GM21717 (cell line): ENCODE measurements around the gene GLS.
"Not testable (repeated sequence)": the region's sequence is repeated elsewhere in the genome, so short reads cannot be mapped to it uniquely, and the experiment has no call there.

Experiments
- ATAC-seq: cut with Tn5 transposase; IDR thresholded peaks from one replicate; pipeline ENCODE4 v1.9.1; 2021; ENCODE audit warnings: mild to moderate bottlenecking, moderate library complexity; ENCODE audit not compliant: unreplicated experiment

Gene GLS

DNA sequence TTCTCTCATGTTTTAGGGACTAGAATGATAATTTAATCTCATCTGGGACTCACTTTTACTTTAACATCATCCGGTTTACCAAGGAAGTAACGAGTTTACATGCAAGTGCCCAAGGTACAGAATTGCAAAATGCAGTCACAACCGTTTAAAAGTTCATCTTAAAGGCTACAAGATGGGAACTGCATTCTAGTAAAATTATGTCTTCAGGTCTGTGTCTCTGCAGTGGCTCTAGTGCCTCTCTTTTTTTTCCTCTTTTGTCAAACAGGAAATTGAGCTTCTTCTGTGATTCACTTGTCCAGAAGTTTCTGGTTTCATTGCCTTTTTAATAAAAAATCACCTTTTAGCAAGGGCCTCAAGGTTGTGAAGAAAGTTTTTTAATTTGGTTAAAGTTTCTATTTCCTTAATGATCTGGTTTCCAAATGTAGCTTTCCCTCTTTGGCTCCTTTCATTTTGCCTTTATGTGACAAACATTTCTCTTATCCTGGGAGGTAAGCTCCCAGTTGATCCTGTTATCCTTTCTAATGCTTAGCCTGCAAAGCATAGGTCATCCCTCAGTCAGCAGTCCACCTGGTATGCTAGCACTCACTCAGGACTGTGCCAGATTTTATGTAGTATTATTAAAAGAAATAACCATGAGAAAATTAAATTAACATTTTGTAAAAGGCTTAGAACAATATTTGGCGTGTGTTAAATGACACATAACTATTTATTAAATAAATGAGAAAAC is 2.4 kb downstream of the GLS start:
- no peak for ATAC-seq

DNA sequence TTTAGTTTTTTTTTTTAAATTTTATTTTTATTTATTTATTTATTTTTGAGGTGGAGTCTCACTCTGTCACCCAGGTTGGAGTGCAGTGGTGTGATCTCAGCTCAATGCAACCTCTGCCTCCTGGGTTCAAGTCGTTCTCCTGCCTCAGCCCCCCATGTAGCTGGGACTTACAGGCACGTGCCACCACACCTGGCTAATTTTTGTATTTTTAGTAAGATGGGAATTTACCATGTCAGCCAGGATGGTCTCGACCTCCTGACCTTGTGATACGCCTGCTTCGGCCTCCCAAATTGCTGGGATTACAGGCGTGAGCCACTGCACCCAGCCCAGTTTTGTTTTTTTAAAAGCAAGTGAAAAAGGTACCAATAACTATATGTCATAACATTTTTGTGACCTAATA is 5.2 kb downstream of the GLS start:
- ATAC-seq = not testable (repeated sequence)

DNA sequence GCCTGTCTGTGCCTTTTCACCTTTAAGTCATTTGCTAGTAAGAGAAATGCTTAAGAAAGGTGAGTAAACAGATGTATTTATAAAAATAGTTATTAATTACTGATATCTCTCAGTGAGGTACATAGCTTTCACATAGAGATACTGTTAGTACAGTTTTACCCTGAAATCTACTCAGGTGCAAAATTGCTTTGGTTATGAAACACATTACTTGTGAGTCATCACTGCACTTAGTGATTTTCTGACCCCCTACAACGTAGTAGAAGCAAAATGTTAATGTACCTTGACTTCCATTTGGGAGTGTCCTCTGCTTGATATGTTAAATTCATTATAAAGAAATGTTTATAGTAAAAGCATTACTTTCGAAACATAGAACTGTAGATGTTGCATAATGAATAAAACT is 6.5 kb downstream of the GLS start:
- ATAC-seq = peak; percentile 55

DNA sequence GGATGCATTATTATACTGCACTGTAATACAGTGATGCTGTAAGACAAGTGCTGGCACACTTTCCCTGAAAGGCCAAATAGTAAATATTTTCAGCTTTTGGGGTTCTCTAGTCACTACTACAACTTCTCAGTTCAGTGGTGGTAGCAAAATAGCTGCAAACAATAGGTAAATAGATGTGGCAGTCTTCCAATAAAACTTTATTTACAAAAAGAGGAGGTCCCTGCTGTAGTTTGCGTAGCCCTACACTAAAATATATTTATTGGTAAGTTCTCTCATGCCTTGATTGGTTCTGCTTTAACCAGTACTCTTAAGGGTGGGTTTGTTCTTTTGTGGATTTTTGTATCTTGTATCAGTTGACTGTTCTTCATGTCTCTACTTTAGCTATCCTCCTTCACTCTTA is 7.8 kb downstream of the GLS start:
- ATAC-seq = no peak

DNA sequence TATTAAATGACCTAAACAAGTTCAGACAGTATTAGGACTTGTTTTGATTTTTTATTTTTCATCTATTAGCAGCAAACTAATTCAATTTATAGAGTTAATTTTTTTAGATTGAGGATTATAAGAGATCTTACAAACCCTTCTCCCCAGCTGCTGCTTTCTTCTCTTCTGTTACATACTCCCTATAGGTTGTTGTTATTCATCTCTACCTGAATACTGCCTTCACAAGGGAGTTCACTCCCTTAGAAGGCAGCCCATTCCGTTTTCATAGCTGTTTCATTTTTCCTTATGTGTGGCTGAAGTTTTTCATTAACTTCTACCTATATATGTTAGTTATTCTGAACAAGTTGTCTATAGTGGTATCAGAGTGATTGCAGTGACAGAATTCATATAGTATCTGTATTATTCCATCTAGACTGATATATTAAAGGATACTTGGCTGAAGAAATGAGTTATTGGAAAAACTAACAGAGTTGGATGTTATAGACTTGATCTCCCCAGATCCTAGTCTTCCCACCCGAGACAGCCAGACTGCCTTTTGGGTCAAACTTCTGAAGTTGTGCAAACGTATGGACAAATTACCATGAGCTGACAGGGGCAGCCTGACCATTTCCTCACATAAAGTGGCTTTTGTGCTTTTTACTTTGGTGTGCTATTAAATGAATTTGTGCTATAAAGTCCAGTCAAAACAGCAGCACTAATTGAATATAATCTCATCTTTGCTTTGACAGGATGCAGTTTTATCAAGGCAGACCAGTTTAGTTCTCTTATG is 8.7 kb downstream of the GLS start:
- ATAC-seq = no peak

DNA sequence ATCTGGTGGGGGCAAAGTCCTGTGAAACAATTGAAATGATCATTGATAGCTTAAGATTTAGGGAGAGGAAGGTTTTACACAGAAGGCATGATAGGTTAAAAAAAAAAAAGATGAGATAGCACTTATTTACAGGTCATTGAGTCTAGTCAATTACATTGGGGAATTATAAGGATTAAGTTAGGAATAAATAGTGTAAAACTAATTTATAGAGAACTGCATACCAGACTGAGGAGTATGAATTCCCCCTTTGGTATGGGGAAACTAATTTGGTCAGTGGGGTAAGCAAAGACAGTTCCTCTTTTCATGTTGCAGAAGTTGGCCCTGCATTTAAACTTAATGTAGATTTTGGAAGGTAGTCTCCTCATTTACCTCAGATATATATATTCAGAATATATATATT is 10.8 kb downstream of the GLS start:
- ATAC-seq = peak; percentile 42

DNA sequence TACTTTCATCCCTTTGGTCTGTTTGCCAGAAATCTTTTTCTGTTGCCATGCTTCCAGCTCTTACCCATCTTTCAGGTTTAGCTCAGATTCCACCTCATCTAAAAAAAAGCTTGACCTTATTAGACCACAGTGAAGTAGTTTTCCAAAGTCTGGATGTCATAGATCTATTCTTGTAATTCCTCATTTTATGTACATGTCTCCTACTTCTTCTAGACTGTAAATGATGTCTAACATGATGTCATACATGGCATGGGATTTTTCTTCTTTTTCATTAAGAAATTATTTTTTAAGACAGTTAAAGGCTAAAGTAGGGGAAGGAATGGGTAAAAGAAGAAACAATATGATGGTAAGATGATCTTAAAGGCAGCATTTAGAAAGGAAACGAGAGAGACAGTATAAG is 11.3 kb downstream of the GLS start:
- no peak for ATAC-seq

DNA sequence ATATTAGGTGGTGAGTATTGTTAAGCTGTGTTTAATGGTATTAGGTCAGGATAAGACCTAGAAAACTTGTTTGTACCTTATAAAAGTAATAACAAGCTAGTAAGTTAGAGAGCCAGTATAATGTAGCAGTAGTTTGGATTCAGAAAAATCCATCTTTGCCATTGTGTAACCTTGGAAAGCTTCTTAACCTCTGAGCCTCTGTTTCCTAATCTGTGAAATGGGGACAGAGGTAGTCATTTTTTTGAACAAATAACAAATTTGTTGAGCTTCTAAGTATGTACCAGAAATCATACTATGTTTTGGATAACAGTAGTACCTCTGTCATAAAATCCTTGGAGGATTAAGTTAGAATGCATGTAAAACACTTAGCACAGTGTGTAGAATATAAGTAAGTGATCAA is 12.5 kb downstream of the GLS start:
- no peak for ATAC-seq

DNA sequence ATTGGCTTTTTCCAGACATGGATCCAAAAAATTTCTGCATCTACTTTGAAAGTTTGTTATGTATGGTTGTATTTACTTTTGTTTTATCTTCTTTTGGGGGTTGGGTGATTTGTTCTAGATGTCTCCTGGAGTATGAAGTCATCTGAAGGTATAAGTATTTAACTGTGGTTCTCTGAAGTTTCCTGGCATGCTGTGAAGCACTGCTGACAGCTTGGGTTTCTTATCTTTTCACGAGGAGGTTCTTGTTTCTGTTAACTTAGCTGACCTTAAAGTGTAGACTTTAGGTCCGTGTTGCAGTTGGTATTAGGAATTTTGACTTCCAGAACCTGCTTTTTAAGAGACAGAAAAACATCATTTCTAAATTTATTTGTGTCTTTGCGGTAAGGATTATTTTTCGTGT is 15.9 kb downstream of the GLS start:
- ATAC-seq = no peak

DNA sequence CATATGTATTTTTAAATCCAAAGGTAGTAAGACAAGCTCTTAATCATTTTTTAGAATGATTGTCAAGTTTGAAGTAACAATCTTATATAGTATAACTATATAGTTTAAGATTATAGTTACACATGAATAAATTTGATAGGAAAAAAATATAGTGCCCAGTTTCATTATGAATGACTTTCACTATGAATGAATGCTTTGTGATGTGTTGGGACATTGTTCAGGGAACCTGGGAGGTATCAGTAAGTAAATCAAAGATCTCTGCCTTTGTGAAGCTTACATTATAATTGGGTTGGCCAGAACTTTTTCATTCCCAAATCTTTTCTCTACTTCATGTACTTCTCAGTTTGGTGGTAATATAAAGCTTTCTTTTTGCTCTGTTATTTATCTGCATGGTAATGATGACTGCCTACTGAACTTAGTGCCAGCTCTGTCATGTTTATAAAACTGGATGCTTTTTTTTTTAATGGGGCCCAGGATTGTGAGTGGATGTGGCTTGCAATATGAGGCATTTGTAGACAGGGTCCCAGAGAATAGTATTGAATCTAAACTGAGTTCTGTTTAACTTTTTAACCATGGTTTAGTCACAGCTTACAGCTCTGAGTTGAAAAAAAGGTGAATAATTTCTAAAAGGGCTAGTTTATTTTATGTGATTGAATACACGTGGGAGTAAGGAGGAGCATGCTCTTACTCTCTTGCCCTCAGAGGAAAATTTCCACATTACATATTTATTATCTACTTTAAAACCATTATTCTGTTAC is 23.3 kb downstream of the GLS start:
- no peak for ATAC-seq

DNA sequence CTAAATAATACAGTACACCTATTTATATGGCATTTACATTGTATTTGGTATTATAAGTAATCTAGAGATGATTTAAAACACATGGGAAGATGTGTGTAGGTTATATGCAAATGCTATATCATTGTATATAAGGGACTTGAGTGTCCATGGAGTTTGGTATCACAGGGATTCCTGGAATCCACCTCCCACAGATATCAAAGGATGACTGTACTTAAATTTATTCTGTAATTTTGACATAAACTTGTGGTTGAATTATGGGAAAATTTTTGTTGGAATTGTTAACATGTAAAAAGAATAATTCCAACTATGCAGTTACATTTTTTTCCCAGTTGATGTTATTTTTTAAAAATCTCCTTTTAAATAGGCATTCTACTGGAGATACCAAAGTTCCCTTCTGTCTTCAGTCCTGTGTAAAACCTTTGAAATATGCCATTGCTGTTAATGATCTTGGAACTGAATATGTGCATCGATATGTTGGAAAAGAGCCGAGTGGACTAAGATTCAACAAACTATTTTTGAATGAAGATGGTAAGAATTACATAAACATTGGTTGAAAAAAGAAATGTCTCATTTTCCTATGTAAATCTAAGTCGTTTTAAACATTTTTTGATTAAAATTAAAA is 24.1 kb downstream of the GLS start:
- ATAC-seq = no peak

DNA sequence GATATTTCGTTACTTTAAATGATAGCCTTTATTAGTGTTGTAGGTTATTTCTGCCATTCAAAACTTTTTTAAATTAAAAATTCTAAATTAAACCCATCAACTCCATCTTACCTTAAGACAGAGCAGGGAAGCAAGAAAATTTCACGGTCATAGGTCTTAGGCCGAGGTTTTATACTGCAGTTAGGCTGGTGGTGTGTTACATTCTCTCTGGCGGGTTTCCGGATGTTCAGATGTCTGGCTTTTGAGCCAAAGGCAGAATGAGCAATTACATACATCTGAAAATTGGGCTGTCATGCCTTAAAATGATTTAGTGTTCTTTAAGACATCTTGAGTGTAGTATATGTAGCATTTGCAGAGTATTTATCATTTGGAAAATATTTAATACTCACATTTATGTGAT is 27.9 kb downstream of the GLS start:
- no peak for ATAC-seq

DNA sequence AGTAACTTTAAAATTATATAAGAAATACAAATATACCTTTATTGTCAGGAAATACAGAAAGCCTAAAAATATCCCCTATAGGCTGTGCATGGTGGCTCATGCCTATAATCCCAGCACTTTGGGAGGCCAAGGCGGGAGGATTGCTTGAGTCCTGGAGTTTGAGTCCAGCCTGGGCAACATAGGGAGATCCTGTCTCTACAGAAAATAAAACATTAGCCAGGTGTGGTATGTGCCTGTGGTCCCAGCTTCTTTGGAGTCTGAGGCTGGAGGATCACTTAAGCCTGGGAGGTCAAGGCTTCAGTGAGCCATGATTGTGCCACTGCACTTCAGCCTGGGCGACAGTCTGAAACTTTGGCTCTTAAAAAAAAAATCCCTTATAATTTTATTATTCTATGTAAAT is 29.1 kb downstream of the GLS start:
- no peak for ATAC-seq

DNA sequence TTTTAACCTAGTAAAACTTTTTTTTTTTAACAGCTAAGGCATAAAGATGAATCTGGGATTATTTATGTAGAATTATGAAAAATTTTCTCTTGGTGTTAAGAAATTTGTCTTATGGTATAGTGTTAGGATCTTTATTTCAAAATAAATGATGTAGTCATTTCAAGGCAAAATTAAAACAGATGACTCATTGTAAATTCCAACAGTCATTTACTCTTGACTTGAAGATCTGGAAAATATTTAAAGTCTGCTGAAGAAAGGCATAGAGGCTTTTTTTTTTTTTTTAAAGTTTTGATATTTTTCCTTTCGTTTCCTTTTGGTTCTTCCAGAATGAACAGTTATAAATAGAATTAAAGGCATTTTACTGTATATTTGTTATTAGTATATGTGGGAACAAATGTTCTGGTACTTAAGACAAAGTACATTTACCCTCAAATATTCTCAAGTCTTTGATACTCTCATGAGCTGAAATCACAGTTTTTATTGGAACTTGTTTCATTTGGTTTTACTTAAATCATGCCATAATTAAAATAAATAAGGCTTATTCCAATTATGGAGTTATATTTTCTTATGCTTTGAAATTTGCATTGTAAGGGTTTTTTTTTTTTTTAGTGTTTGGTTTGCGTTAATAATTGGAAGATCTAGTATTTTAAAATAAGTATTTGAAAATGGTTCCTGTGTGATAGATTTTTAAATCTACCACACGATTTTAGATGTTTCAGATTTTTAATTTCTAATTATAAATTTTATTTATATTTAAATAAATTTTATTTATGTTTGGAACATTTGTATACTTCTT is 29.9 kb downstream of the GLS start:
- ATAC-seq = no peak

DNA sequence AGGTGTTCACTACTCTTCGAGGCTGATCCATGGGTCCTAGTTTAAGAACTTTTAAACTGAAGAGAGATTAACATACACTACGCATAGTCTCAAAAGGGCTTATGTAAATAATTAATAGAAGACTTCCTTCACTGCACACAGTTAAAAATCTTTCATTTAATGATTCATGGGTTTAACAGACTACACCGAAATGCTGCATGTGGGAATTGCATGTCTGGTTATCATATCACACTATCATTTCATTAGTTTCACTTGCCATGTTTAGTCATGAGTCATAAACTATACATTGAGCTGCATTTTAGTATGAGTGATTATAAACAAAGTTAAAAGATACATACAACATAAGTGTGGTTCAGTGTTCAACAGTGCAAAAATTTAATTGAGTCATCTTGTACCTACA is 31.2 kb downstream of the GLS start:
- ATAC-seq = peak; percentile 73

DNA sequence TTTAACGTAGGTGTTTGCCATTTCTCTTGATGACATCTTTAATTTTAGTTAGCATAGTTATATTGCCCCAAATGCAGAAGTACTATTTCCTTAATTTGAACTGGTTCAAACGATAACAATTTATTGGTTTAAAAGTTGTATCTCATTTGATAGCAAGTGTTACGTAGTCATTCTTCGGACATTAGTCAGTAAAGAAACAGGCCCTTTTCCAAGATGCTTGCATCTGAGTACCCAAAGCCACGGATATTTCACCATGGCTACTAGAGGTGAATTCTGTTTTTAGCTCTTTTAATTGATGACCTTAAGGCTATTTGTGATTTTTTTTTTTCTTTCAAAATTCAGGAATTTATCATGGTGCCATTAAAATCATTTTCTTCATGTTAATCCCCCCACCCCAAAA is 32.1 kb downstream of the GLS start:
- ATAC-seq = no peak

DNA sequence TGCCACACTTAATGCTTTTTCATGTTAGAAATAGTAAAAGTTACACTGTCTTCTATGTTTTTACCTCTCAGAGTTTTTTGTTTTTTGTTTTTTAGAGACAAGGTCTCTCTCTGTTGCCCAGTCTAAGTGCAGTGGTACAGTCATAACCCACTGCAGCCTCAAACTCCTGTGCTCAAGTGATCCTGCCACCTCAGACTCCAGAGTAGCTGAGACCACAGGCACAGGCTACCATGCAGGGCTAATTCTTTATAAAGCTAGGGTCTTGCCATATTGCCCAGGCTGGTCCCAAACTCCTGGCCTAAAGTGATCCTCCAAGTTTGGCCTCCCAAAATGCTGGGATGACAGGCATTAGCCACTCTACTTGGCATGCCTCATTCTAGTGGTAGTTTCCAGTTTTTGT is 33.1 kb downstream of the GLS start:
- no peak for ATAC-seq

DNA sequence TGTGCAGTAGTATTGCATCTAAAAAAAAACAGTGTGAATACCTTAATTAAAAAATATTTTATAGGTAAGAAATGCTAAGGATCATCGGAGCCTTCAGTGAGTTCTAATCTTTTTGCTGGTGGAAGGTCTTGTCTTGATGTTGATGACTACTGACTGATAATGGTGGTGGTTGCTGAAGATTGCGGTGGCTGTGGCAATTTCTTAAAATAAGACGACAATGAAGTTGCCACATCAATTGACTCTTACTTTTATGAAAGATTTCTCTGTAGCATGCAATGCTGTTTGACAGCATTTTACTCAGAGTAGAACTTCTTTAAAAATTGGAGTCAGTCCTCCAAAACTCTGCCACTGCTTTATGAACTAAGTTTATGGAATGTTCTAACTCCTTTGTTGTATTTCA is 36.2 kb downstream of the GLS start:
- ATAC-seq = no peak

DNA sequence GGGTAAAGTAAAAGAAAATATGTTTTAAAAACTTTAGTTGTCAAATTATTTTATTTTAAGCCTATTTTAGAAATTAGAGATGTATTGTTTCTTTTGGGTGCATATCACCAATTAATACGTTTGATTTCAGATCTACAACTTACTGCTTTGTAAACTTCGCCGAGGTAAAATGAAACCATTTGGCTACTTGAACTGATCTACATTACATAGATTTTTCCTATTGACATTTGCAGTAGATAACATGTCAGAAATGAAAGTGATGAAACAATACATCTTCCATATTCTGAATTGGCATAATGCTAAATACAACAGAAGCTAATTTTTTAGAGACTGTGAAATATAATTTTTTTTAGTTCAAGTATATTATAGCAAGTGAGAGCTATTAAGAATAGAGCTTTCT is 39.5 kb downstream of the GLS start:
- ATAC-seq = no peak

DNA sequence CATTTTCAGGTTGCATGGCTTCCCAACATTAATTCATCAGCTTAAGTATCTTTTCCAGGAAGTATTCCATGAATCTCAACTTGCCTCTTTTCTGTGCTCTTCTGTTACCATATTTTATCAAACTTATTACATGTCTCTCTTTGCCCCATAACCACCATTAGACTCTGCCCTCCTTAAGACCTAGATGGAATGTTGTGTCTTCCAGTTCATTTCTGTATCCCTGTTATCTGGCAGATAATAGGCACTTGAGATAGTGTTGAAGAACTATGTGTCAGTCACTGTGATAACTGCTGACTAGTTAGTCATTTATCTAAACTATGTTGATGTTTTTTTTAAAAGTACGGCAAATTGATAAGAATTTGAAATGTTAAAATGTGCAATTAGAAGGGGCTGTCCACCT is 41.8 kb downstream of the GLS start:
- ATAC-seq = no peak

DNA sequence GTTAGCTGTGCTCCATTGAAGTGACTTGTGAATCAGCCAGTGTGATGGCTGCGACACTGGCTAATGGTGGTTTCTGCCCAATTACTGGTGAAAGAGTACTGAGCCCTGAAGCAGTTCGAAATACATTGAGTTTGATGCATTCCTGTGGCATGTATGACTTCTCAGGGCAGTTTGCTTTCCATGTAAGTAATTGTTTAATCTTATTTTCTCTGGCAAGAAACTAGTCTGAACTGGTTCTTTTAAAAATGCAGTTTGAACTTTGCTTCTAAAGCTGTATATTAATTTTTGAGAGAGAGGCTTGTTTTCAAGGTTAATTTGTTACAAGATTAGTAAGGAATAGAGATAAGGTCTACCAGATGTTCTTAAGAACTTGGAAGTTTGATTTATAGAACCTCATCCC is 46.7 kb downstream of the GLS start:
- no peak for ATAC-seq
